Activated naive CD4-positive, alpha-beta T cell treated with anti-CD3 and anti-CD28 coated beads, Interleukin-2, amount 10 ng/mL, durations not matched to agents 7 days and 5 days (primary cell): ENCODE results near the gene ECT2.
"Not testable (repeated sequence)": the region's sequence is repeated elsewhere in the genome, so short reads cannot be mapped to it uniquely, and the experiment has no call there.

Experiments used
- CTCF ChIA-PET: fragments of 350-600 bp; sonication (Branson Sonifier 250); formaldehyde crosslinking; loops from one replicate; lab custom pipeline; 2021; ENCODE audit warnings: antibody characterized with exemption; lab: Charles Lee
- DNase-seq: peaks from one replicate; pipeline ENCODE4 v3.0.0-alpha.2; 2020
- H3K27ac Mint-ChIP-seq: one replicate; pipeline ENCODE4 v1.8.0; 2021; ENCODE audit warnings: mild to moderate bottlenecking, moderate library complexity, mixed read lengths
- H3K27me3 Mint-ChIP-seq: one replicate; pipeline ENCODE4 v1.8.0; 2021; ENCODE audit warnings: mild to moderate bottlenecking, mixed read lengths
- H3K36me3 Mint-ChIP-seq: one replicate; pipeline ENCODE4 v1.8.0; 2021; ENCODE audit warnings: mixed read lengths
- H3K4me1 Mint-ChIP-seq: one replicate; pipeline ENCODE4 v1.8.0; 2021; ENCODE audit warnings: mixed read lengths
- H3K4me3 Mint-ChIP-seq: one replicate; pipeline ENCODE4 v1.8.0; 2021; ENCODE audit warnings: mild to moderate bottlenecking, moderate library complexity, mixed read lengths
- H3K9me3 Mint-ChIP-seq: one replicate; pipeline ENCODE4 v1.8.0; 2021; ENCODE audit warnings: mixed read lengths

Gene ECT2

GRCh38 chr3:172844428-172844827, 93.9 kb downstream of the ECT2 start:
- Mint-ChIP-seq H3K27ac (no peak overlapping the region), H3K4me3 (no peak overlapping the region), H3K9me3 (no peaks in the 10 kb centered on the region), H3K4me1 (no peaks in the 10 kb centered on the region), H3K27me3 (peaks cover 4% of the 10 kb centered on the region), H3K36me3 (no peaks in the 10 kb centered on the region)
- DNase-seq = no peak
- CTCF ChIA-PET = interaction anchor here (1.1 kb wide), 1 partner anchor 131 kb away, joined by 3 read pairs; no protein-coding TSS in a partner anchor

DNA sequence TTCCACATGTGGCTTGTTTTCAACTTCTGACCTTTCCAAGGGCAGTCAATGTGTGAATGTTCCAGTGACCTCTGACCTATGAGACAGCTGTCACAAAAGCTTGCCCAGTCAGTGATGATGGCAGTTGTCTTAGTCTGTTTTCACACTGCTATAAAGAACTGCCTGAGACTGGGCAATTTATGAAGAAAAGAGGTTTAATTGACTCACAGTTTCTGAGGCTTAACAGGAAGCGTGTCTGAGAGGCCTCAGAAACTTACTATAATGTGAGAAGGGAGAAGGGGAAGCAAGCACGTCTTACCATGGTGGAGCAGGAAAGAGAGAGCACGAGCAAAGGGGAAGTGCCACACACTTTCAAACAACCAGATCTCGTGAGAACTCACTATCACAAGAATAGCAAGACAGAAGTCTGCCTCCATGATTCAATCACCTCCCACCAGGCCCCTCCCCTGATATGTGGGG, 95.6 kb downstream of the ECT2 start:
- CTCF ChIA-PET = no interaction called here
- H3K36me3 Mint-ChIP-seq = no peaks in the 10 kb centered on the region
- H3K27me3 Mint-ChIP-seq = peaks cover 4% of the 10 kb centered on the region
- H3K4me1 Mint-ChIP-seq = no peaks in the 10 kb centered on the region
- no peak overlapping the region for H3K4me3 Mint-ChIP-seq
- no peak for DNase-seq
- no peaks in the 10 kb centered on the region for H3K9me3 Mint-ChIP-seq
- H3K27ac Mint-ChIP-seq = no peak overlapping the region

GRCh38 chr3:172846706-172847105, 96.2 kb downstream of the ECT2 start:
- H3K36me3 Mint-ChIP-seq = no peaks in the 10 kb centered on the region
- no peak for DNase-seq
- no peak overlapping the region for H3K4me3 Mint-ChIP-seq
- H3K27ac Mint-ChIP-seq = no peak overlapping the region
- H3K9me3 Mint-ChIP-seq = no peaks in the 10 kb centered on the region
- CTCF ChIA-PET = no interaction called here
- peaks cover 4% of the 10 kb centered on the region for H3K27me3 Mint-ChIP-seq
- H3K4me1 Mint-ChIP-seq = no peaks in the 10 kb centered on the region

DNA sequence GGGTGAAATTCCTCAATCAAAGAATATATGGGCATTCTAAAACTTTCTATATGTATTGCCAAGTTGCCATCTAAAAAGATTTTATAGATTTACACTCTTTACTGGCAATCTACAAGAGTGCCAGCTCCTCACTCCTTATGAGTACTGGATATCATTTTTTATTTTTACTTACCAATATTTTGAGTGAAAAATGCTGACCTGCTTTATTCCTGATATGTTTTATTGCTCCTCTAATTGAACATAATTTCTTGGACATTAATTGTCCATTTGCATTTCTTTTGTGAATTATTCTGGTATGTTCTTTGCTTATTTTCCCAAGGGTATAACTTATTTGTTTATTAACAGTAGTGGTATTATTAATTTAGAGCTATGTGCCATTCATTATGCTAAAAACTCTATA, 96.8 kb downstream of the ECT2 start:
- no peak for DNase-seq
- H3K9me3 Mint-ChIP-seq = no peaks in the 10 kb centered on the region
- H3K4me3 Mint-ChIP-seq = no peak overlapping the region
- H3K27ac Mint-ChIP-seq = no peak overlapping the region
- no peaks in the 10 kb centered on the region for H3K36me3 Mint-ChIP-seq
- peaks cover 4% of the 10 kb centered on the region for H3K27me3 Mint-ChIP-seq
- CTCF ChIA-PET = no interaction called here
- no peaks in the 10 kb centered on the region for H3K4me1 Mint-ChIP-seq

DNA sequence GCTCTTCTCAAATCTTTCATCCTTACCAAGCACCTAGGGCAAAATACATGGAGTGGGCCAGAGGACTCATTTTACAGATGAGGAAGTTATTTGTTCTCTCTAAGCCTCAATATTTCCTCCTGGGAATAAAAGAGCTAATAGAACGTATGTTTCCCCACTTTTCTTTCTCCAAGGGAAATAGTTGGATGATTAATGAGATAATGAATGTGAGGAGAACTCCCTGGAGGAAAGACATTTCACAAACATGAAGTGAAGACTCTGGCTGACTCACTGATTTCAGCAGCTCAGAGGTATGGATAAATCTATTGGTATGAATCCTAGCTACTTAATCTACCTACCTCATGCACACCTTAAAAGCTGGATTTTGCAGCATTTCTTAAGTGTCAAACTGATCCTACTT, 98.4 kb downstream of the ECT2 start:
- Mint-ChIP-seq H3K27ac (no peak overlapping the region), H3K9me3 (no peaks in the 10 kb centered on the region), H3K4me1 (no peaks in the 10 kb centered on the region), H3K36me3 (no peaks in the 10 kb centered on the region), H3K27me3 (no peaks in the 10 kb centered on the region), H3K4me3 (no peak overlapping the region)
- no peak for DNase-seq
- CTCF ChIA-PET = interaction anchor here (0.6 kb wide), 1 partner anchor 39 kb away, joined by 4 read pairs; no protein-coding TSS in a partner anchor

DNA sequence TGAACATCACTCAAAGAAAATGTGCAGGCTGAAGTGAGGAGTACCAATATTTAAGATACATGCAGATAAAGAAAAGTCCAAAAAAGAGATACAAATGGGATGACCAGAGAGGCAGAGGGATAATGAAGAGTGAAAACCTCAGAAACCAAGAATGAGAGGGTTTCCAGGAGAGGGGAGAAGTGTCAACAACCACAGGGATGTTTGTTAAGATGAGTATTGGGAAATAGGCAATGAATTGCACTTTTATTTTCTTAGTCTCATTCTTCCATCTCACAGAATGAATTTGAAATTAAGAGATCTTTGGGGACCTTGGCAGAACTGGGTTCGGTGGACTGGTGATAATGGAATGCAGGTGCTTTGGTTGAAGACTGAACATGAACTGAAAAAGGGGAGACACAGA, 102.5 kb downstream of the ECT2 start:
- no peak overlapping the region for H3K27ac Mint-ChIP-seq
- H3K4me1 Mint-ChIP-seq = no peaks in the 10 kb centered on the region
- no peaks in the 10 kb centered on the region for H3K36me3 Mint-ChIP-seq
- H3K27me3 Mint-ChIP-seq = peaks cover 8% of the 10 kb centered on the region
- no peak for DNase-seq
- no peaks in the 10 kb centered on the region for H3K9me3 Mint-ChIP-seq
- H3K4me3 Mint-ChIP-seq = no peak overlapping the region
- CTCF ChIA-PET = no interaction called here

DNA sequence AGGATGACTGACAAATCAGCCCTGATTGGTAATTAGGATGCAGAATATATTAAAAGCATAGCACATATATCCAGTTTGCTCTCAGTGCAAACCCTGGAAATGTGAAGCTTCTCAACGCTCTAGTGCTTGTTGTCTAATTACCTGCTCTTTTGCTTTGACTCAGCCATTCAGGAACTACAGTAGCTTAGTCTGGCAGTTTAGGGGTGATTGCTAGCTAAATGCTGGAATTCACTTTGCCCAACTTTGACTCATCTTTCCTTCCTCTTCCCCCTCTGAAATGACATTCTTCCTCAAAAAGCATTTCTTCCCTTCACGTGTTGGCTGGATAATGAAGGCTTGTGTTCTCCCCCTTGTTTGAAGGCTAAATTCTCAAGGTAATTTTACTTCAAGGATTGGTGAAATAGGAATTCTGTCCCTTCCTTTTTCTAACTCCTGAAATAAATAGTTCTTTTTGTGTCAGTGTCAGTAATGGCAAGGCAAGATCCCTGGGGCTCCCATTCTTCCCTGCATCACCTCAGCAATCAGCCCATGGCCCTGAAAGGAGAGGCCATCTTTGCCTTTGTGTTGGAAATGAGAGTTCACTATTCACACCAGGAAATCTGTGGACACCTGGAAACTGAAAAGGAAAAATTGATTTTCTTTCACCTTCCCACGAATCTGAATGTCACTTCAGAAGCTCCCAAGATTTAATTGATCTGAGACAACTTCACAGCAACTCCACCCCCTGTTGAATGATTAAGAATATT, 103.6 kb downstream of the ECT2 start:
- peaks cover 8% of the 10 kb centered on the region for H3K27me3 Mint-ChIP-seq
- H3K4me3 Mint-ChIP-seq = no peak overlapping the region
- H3K27ac Mint-ChIP-seq = no peak overlapping the region
- CTCF ChIA-PET = no interaction called here
- H3K9me3 Mint-ChIP-seq = no peaks in the 10 kb centered on the region
- H3K36me3 Mint-ChIP-seq = no peaks in the 10 kb centered on the region
- H3K4me1 Mint-ChIP-seq = no peaks in the 10 kb centered on the region
- no peak for DNase-seq

- H3K27me3 Mint-ChIP-seq = peaks cover 8% of the 10 kb centered on the region
- H3K36me3 Mint-ChIP-seq = no peaks in the 10 kb centered on the region
- DNase-seq = no peak
- CTCF ChIA-PET = interaction anchor here (0.8 kb wide), 1 partner anchor 182 kb away, joined by 3 read pairs; no protein-coding TSS in a partner anchor
- H3K9me3 Mint-ChIP-seq = no peaks in the 10 kb centered on the region
- H3K27ac Mint-ChIP-seq = no peak overlapping the region
- no peaks in the 10 kb centered on the region for H3K4me1 Mint-ChIP-seq
- no peak overlapping the region for H3K4me3 Mint-ChIP-seq
Measured at GRCh38 chr3:172855037-172855436, 104.5 kb downstream of the ECT2 start.

DNA sequence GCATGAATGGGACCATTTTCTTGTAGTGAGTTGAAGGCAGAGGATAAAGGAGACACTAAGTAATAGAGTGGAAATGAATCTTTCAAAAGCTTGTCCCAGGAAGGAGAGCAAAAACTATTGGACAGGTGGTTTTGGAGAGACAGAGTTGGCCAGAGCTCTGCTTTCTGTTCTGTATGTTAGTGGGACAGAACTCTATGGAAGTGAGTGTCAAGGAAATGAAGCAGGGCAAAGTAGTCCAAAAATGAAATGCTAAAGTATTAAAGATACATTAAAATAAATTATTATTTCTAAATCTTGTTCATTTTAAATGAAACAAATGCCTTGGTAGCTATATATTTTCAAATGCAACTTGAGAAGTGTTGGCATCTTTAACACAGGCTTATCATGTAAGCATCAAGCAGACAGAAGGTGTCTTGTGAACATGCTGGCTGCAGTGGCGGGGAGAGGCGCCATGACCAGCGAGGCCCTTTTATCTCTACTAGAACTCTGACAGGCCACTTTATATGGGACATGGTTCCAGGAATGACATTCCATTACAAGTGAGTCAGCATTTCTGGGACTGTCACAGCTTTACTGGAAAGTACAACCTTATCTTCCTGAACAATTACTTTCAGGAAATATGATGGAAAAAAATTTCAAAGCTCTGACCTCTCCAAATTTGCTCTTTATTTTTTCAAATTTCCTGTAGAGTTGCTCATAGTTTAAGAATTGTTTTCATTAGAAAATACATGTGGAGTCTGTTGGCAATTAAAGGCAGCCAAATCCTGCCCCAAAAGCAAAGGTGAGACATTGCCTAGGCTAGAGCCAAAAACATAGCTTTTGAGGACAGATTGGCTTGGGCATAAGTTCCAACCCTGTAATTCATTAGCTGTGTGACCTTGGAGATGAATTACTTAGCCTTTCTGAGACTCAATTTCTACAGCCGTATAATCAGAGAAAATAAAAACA, 106.5 kb downstream of the ECT2 start:
- Mint-ChIP-seq H3K27ac (no peak overlapping the region), H3K9me3 (no peaks in the 10 kb centered on the region), H3K36me3 (no peaks in the 10 kb centered on the region), H3K27me3 (peaks cover 8% of the 10 kb centered on the region), H3K4me1 (no peaks in the 10 kb centered on the region), H3K4me3 (no peak overlapping the region)
- DNase-seq = no peak
- CTCF ChIA-PET = no interaction called here

- Mint-ChIP-seq H3K9me3 (no peaks in the 10 kb centered on the region), H3K27ac (no peak overlapping the region), H3K36me3 (no peaks in the 10 kb centered on the region), H3K27me3 (peaks cover 8% of the 10 kb centered on the region), H3K4me3 (no peak overlapping the region), H3K4me1 (no peaks in the 10 kb centered on the region)
- CTCF ChIA-PET = no interaction called here
- no peak for DNase-seq
Measured at GRCh38 chr3:172859041-172859440, 108.5 kb downstream of the ECT2 start.

DNA sequence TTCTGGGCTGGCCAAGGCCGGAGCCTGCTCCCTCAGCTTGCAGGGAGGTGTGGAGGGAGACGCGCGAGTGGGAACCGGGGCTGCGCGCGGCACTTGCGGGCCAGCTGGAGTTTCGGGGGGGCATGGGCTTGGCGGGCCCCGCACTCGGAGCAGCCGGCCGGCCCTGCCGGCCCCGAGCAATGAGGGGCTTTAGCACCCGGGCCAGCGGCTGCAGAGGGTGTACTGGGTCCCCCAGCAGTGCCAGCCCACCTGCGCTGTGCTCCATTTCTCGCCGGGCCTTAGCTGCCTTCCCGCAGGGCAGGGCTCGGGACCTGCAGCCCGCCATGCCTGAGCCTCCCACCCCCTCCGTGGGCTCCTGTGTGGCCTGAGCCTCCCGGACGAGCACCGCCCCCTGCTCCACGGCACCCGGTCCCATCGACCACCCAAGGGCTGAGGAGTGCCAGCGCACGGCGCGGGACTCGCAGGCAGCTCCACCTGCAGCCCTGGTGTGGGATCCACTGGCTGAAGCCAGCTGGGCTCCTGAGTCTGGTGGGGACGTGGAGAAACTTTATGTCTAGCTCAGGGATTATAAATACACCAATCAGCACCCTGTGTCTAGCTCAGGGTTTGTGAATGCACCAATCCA, 116.3 kb downstream of the ECT2 start:
- H3K4me1 Mint-ChIP-seq, CTCF ChIA-PET, H3K36me3 Mint-ChIP-seq, H3K9me3 Mint-ChIP-seq, DNase-seq, H3K27ac Mint-ChIP-seq, H3K27me3 Mint-ChIP-seq, H3K4me3 Mint-ChIP-seq: not testable (repeated sequence)

DNA sequence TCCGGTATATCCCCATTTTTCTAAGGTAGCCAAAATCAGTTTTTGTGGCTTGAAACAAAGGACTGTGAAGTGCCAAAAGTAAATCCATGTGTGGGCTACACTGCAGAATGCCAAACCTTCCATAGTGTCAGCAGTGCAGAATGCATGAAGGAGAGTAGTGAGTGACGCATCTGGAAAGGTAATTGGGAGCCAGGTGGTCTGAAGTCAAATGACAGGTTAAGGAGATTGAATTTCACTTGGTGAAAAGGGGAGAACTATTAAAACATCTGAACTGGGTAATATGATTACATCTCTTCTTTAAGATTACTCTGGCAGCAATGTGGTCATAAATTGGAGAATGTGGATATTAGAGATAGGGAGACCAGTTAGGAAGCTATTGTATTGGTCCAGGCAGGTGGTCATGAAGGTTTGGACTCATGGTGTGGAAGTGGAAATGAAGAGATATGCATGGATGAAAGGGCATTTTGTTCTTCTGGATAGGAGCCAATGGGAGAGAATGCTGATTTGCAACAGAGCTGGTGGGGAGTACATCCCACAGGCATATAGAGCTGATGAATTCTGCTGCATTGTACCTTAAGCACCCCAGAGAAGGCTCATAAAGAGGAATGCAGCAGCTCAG, 118.2 kb downstream of the ECT2 start:
- no peak for DNase-seq
- Mint-ChIP-seq H3K27ac (no peak overlapping the region), H3K4me1 (no peaks in the 10 kb centered on the region), H3K4me3 (no peak overlapping the region), H3K27me3 (no peaks in the 10 kb centered on the region), H3K36me3 (no peaks in the 10 kb centered on the region), H3K9me3 (no peaks in the 10 kb centered on the region)
- CTCF ChIA-PET = no interaction called here

GRCh38 chr3:172869368-172869771, 118.8 kb downstream of the ECT2 start:
- DNase-seq = no peak
- H3K27ac Mint-ChIP-seq = no peak overlapping the region
- H3K27me3 Mint-ChIP-seq = no peaks in the 10 kb centered on the region
- no peaks in the 10 kb centered on the region for H3K36me3 Mint-ChIP-seq
- CTCF ChIA-PET = no interaction called here
- no peaks in the 10 kb centered on the region for H3K9me3 Mint-ChIP-seq
- H3K4me1 Mint-ChIP-seq = no peaks in the 10 kb centered on the region
- H3K4me3 Mint-ChIP-seq = no peak overlapping the region
